HepG2 (cell line): ENCODE measurements around the gene SNRPD3. TPM values are rescaled to one million over a fixed set of nuclear protein-coding genes. Genes with fewer than 3 reads are reported as not detected.
A peak's percentile ranks its signal among the peaks of the same experiment; 100 is the strongest.

Experiments
- HNRNPLL ChIP-seq: fragments of 200-400 bp; formaldehyde crosslinking; IDR thresholded peaks from 2 replicates; pipeline ENCODE4 v1.6.1; 2017; ENCODE audit warnings: mild to moderate bottlenecking, low read depth, low read length; ENCODE audit not compliant: poor library complexity, severe bottlenecking
- IKZF5 ChIP-seq: IDR thresholded peaks from 2 replicates; pipeline ENCODE4 v1.6.1; 2018; ENCODE audit warnings: missing genetic modification reagents, mild to moderate bottlenecking, missing compliant biosample characterization
- MIXL1 ChIP-seq: IDR thresholded peaks from 2 replicates; pipeline ENCODE4 v1.6.1; 2016
- NFRKB ChIP-seq: fragments of 450-650 bp; IDR thresholded peaks from 2 replicates; pipeline ENCODE4 v1.6.1; 2017
- PHF21A ChIP-seq: sonication (generic); formaldehyde crosslinking; IDR thresholded peaks from 2 replicates; pipeline ENCODE4 v1.5.0; 2020; ENCODE audit warnings: mild to moderate bottlenecking, missing genetic modification reagents
- POGK ChIP-seq: sonication (generic); formaldehyde crosslinking; conservative IDR thresholded peaks from 2 replicates; pipeline ENCODE4 v1.8.0; 2022; ENCODE audit warnings: mild to moderate bottlenecking, moderate library complexity, missing genetic modification reagents
- PRDM15 ChIP-seq: sonication (generic); formaldehyde crosslinking; IDR thresholded peaks from 2 replicates; pipeline ENCODE4 v1.4.0; 2020; ENCODE audit warnings: missing genetic modification reagents
- RBM39 ChIP-seq: fragments of 200-400 bp; formaldehyde crosslinking; IDR thresholded peaks from one replicate; pipeline ENCODE4 v1.6.1; 2018; ENCODE audit warnings: antibody characterized with exemption, mild to moderate bottlenecking, low read depth, low read length; ENCODE audit not compliant: poor library complexity, severe bottlenecking
- RFXAP ChIP-seq: sonication (generic); formaldehyde crosslinking; IDR thresholded peaks from 2 replicates; pipeline ENCODE4 v1.4.0; 2020; ENCODE audit warnings: missing genetic modification reagents, borderline replicate concordance
- SIX1 ChIP-seq: sonication (generic); formaldehyde crosslinking; IDR thresholded peaks from 2 replicates; pipeline ENCODE4 v1.4.0; 2020; ENCODE audit warnings: missing genetic modification reagents, borderline replicate concordance
- U2AF2 ChIP-seq: fragments of 200-400 bp; formaldehyde crosslinking; IDR thresholded peaks from 2 replicates; pipeline ENCODE4 v1.6.1; 2017; ENCODE audit warnings: low read depth, mild to moderate bottlenecking, low read length
- ZBTB3 ChIP-seq: sonication (generic); formaldehyde crosslinking; IDR thresholded peaks from 2 replicates; pipeline ENCODE4 v1.4.0; 2020; ENCODE audit warnings: low read depth, mild to moderate bottlenecking, moderate library complexity, missing genetic modification reagents, borderline replicate concordance
- ZFP1 ChIP-seq: IDR thresholded peaks from 2 replicates; pipeline ENCODE4 v1.6.1; 2016
- ZKSCAN1 ChIP-seq: fragments of 150-350 bp; IDR thresholded peaks from 2 replicates; pipeline ENCODE4 v1.6.1; 2014; ENCODE audit warnings: low read length
- ZNF225 ChIP-seq: sonication (generic); formaldehyde crosslinking; IDR thresholded peaks from 2 replicates; pipeline ENCODE4 v1.4.0; 2020; ENCODE audit warnings: mild to moderate bottlenecking, missing genetic modification reagents
- ZNF335 ChIP-seq: sonication (generic); formaldehyde crosslinking; IDR thresholded peaks from 2 replicates; pipeline ENCODE4 v1.4.0; 2020; ENCODE audit warnings: missing genetic modification reagents
- ZNF460 ChIP-seq: sonication (generic); formaldehyde crosslinking; IDR thresholded peaks from 2 replicates; pipeline ENCODE4 v1.5.1; 2020; ENCODE audit warnings: missing genetic modification reagents, mild to moderate bottlenecking, borderline replicate concordance
- ZNF543 ChIP-seq: sonication (generic); formaldehyde crosslinking; IDR thresholded peaks from 2 replicates; pipeline ENCODE4 v1.4.0; 2020; ENCODE audit warnings: mild to moderate bottlenecking, missing genetic modification reagents
- ZNF564 ChIP-seq: sonication (generic); formaldehyde crosslinking; IDR thresholded peaks from 2 replicates; pipeline ENCODE4 v1.8.1; 2023; ENCODE audit warnings: mild to moderate bottlenecking, missing genetic modification reagents
- ZNF598 ChIP-seq: sonication (generic); formaldehyde crosslinking; IDR thresholded peaks from 2 replicates; pipeline ENCODE4 v1.5.1; 2020; ENCODE audit warnings: mild to moderate bottlenecking, missing genetic modification reagents, borderline replicate concordance
- ZNF607 ChIP-seq: sonication (generic); formaldehyde crosslinking; IDR thresholded peaks from 2 replicates; pipeline ENCODE4 v1.5.1; 2020; ENCODE audit warnings: missing genetic modification reagents, mild to moderate bottlenecking, borderline replicate concordance
- ZNF652 ChIP-seq: IDR thresholded peaks from 2 replicates; pipeline ENCODE4 v1.6.1; 2016; ENCODE audit warnings: low read depth, borderline replicate concordance
- ZNF720 ChIP-seq: sonication (generic); formaldehyde crosslinking; IDR thresholded peaks from 2 replicates; pipeline ENCODE4 v1.4.0; 2020; ENCODE audit warnings: missing genetic modification reagents
- ZNF75D ChIP-seq: sonication (generic); formaldehyde crosslinking; IDR thresholded peaks from 2 replicates; pipeline ENCODE4 v1.8.1; 2023; ENCODE audit warnings: missing genetic modification reagents, mild to moderate bottlenecking, borderline replicate concordance
- ZNF790 ChIP-seq: sonication (generic); formaldehyde crosslinking; IDR thresholded peaks from 2 replicates; pipeline ENCODE4 v1.8.0; 2022; ENCODE audit warnings: missing genetic modification reagents, mild to moderate bottlenecking, borderline replicate concordance
- polyA plus RNA-seq, 8 experiments: library from polyadenylated mRNA; depleted of rRNA in 3 of 8; stranded (reverse) in 7 of 8; unstranded in 1 of 8; fragments of >200 nt; fragmentation: Illumina TruSeq in 4 of 8; extraction: Trizol in 4 of 8; gene quantifications; 2 replicates each; pipeline versions ENCODE4 v1.2.1 to v1.2.3, GENCODE V29; 2011 to 2016; ENCODE audit warnings: low read depth in 4 of 8, missing spikeins in 1 of 8, mixed read lengths in 1 of 8; ENCODE audit not compliant: insufficient read depth in 1 of 8
- total RNA-seq, 5 experiments: library from RNA; depleted of rRNA; stranded (reverse); fragments of >200 nt; fragmentation: Illumina TruSeq; extraction: Trizol; gene quantifications; 2 replicates each; pipeline ENCODE4 v1.2.3, GENCODE V29; 2016; ENCODE audit warnings: low read depth in 1 of 5

SNRPD3 gene
- total and polyA plus RNA-seq, 2 of the 13 experiments (the other 11 are each of a cell fraction or from before 2014, with no cell fraction given), result 110 to 209 TPM

GRCh38 chr22:24525416-24526037, 30.3 kb upstream of the SNRPD3 start (continued):
- TF ChIP-seq IKZF5 (peak; percentile 75; the same call in 1 of the 2 replicates), ZNF720 (CRISPR knock-in tag) (no peak), ZNF335 (CRISPR knock-in tag) (0 out of 2 replicates have a peak, but pooled peaks have one; percentile 46), U2AF2 (no peak), ZNF460 (peak; percentile 37; the same call in 1 of the 2 replicates), RBM39 (no peak), ZBTB3 (no peak), PHF21A (CRISPR knock-in tag) (peak; percentile 87), ZNF75D (CRISPR knock-in tag) (no peak), ZKSCAN1 (peak; percentile 43; the same call in 1 of the 2 replicates), ZFP1 (CRISPR knock-in tag) (no peak), ZNF790 (no peak), POGK (CRISPR knock-in tag) (no peak), ZNF652 (peak; percentile 71; the same call in 1 of the 2 replicates), ZNF607 (CRISPR knock-in tag) (no peak), RFXAP (CRISPR knock-in tag) (no peak), ZNF225 (CRISPR knock-in tag) (no peak), PRDM15 (no peak), SIX1 (CRISPR knock-in tag) (peak; percentile 64; the same call in 1 of the 2 replicates), MIXL1 (CRISPR knock-in tag) (peak; percentile 75; the same call in 1 of the 2 replicates), NFRKB (no peak), ZNF564 (CRISPR knock-in tag) (no peak), ZNF598 (CRISPR knock-in tag) (no peak; the same call in 1 of the 2 replicates), HNRNPLL (no peak), ZNF543 (no peak)
